GM19043 (cell line): ENCODE results near the gene HOXA13.

Source experiments
- ATAC-seq: cut with Tn5 transposase; IDR thresholded peaks from one replicate; pipeline ENCODE4 v1.9.1; 2021; ENCODE audit warnings: low read depth; ENCODE audit not compliant: unreplicated experiment

Gene HOXA13

GRCh38 chr7:27150568-27151340 is 49.1 kb downstream of the HOXA13 start:
- peak; percentile 74 for ATAC-seq

GRCh38 chr7:27149842-27150567 is 49.9 kb downstream of the HOXA13 start:
- no peak for ATAC-seq

- no peak for ATAC-seq
Observed at GRCh38 chr7:27148756-27149641, 50.9 kb downstream of the HOXA13 start.

- no peak for ATAC-seq
Observed at GRCh38 chr7:27148031-27148755, 51.7 kb downstream of the HOXA13 start.

GRCh38 chr7:27147199-27148030 is 52.5 kb downstream of the HOXA13 start, which contains the start of gene HOXA6:
Gene HOXA6, minus strand, starts transcription at chr7:27147774. Its CDS starts 25 bp downstream, at chr7:27147749.
- ATAC-seq, result no peak

- no peak for ATAC-seq
Observed at GRCh38 chr7:27146491-27147198, 53.2 kb downstream of the HOXA13 start.

GRCh38 chr7:27145914-27146412 is 53.9 kb downstream of the HOXA13 start:
- no peak for ATAC-seq

GRCh38 chr7:27145165-27145913 is 54.6 kb downstream of the HOXA13 start:
- no peak for ATAC-seq

GRCh38 chr7:27144781-27145164 is 55.1 kb downstream of the HOXA13 start:
- ATAC-seq, result no peak
